HEK293 (cell line): ENCODE data around the gene HEBP1.

Experiments used
- CTCF ChIA-PET: fragments of 350-600 bp; formaldehyde crosslinking; extraction: SDS; loops from one replicate; lab custom pipeline; 2021; ENCODE audit warnings: antibody characterized with exemption; lab: Yijun Ruan, JAX
- POLR2A ChIA-PET: fragments of 300-600 bp; formaldehyde crosslinking; extraction: SDS; loops from one replicate; lab custom pipeline; 2020; ENCODE audit warnings: antibody characterized with exemption, inconsistent platforms; lab: Yijun Ruan, JAX
- H3K27ac ChIP-seq: fragments of 200-500 bp; sonication (Bioruptor generic); 2 replicates; pipeline ENCODE4 v1.5.1; 2014; ENCODE audit warnings: low read depth, low read length, control low read depth, inconsistent platforms; ENCODE audit errors: extremely low read depth
- H3K36me3 ChIP-seq, 2 experiments: fragments of 200-500 bp in 1 of 2; sonication (Bioruptor generic) in 1 of 2; 1 replicate in 1 of 2; 2 replicates in 1 of 2; pipeline ENCODE4 v1.5.1; 2014 to 2017; ENCODE audit warnings: inconsistent platforms in 2 of 2, low read length in 2 of 2; ENCODE audit not compliant: control insufficient read depth in 2 of 2, insufficient read depth in 1 of 2
- H3K4me1 ChIP-seq: fragments of 200-500 bp; sonication (Bioruptor generic); 2 replicates; pipeline ENCODE4 v1.5.1; 2014; ENCODE audit warnings: mild to moderate bottlenecking, low read length, inconsistent platforms; ENCODE audit not compliant: control insufficient read depth, insufficient read depth
- H3K4me3 ChIP-seq: 2 replicates; pipeline ENCODE4 v1.5.1; 2011; ENCODE audit warnings: low read depth, mild to moderate bottlenecking, control low read depth, low read length, moderate library complexity
- H3K9me3 ChIP-seq: fragments of 200-500 bp; sonication (Bioruptor generic); 2 replicates; pipeline ENCODE4 v1.5.1; 2014; ENCODE audit warnings: low read depth, low read length, inconsistent platforms; ENCODE audit not compliant: control insufficient read depth, insufficient read depth
- AEBP2 ChIP-seq: fragments of 450-650 bp; formaldehyde crosslinking; IDR thresholded peaks from 2 replicates; pipeline ENCODE4 v1.5.1; 2016; ENCODE audit warnings: missing biosample characterization, missing genetic modification characterization, borderline replicate concordance
- IKZF3 ChIP-seq: fragments of 450-650 bp; IDR thresholded peaks from 2 replicates; pipeline ENCODE4 v1.5.0; 2018; ENCODE audit warnings: missing biosample characterization, mild to moderate bottlenecking, missing genetic modification characterization, moderate library complexity
- KLF8 ChIP-seq: fragments of 450-650 bp; formaldehyde crosslinking; IDR thresholded peaks from 2 replicates; pipeline ENCODE4 v1.5.1; 2016; ENCODE audit warnings: missing biosample characterization, missing genetic modification characterization
- MEIS1 ChIP-seq: sonication (generic); formaldehyde crosslinking; IDR thresholded peaks from 2 replicates; pipeline ENCODE4 v1.8.1; 2022; ENCODE audit warnings: missing genetic modification reagents, mild to moderate bottlenecking, borderline replicate concordance
- PATZ1 ChIP-seq: fragments of 450-650 bp; formaldehyde crosslinking; IDR thresholded peaks from 2 replicates; pipeline ENCODE4 v1.5.1; 2016; ENCODE audit warnings: missing biosample characterization, missing genetic modification characterization
- PBX3 ChIP-seq: sonication (generic); formaldehyde crosslinking; IDR thresholded peaks from 2 replicates; pipeline ENCODE4 v1.8.1; 2022; ENCODE audit warnings: mild to moderate bottlenecking, moderate library complexity, missing genetic modification reagents
- PRDM10 ChIP-seq: fragments of 450-650 bp; formaldehyde crosslinking; IDR thresholded peaks from 2 replicates; pipeline ENCODE4 v1.5.1; 2016; ENCODE audit warnings: missing biosample characterization, missing genetic modification characterization
- ZBTB11 ChIP-seq: fragments of 450-650 bp; formaldehyde crosslinking; conservative IDR thresholded peaks from 2 replicates; pipeline ENCODE4 v1.5.1; 2016; ENCODE audit warnings: low read depth, missing biosample characterization, missing genetic modification characterization
- ZBTB6 ChIP-seq: fragments of 450-650 bp; formaldehyde crosslinking; IDR thresholded peaks from 2 replicates; pipeline ENCODE4 v1.5.1; 2017; ENCODE audit warnings: missing biosample characterization, missing genetic modification characterization
- ZNF202 ChIP-seq: fragments of 450-650 bp; formaldehyde crosslinking; IDR thresholded peaks from 2 replicates; pipeline ENCODE4 v1.5.1; 2016; ENCODE audit warnings: missing biosample characterization, missing genetic modification characterization, borderline replicate concordance
- ZNF211 ChIP-seq: fragments of 450-650 bp; formaldehyde crosslinking; IDR thresholded peaks from 2 replicates; pipeline ENCODE4 v1.5.1; 2016; ENCODE audit warnings: low read depth, missing biosample characterization, missing genetic modification characterization
- ZNF221 ChIP-seq: fragments of 450-650 bp; formaldehyde crosslinking; IDR thresholded peaks from 2 replicates; pipeline ENCODE4 v1.5.1; 2017; ENCODE audit warnings: missing biosample characterization, missing genetic modification characterization, borderline replicate concordance
- ZNF26 ChIP-seq: fragments of 450-650 bp; formaldehyde crosslinking; IDR thresholded peaks from 2 replicates; pipeline ENCODE4 v1.5.1; 2016; ENCODE audit warnings: missing biosample characterization, missing genetic modification characterization
- ZNF362 ChIP-seq: fragments of 450-650 bp; formaldehyde crosslinking; IDR thresholded peaks from 2 replicates; pipeline ENCODE4 v1.5.1; 2016; ENCODE audit warnings: missing biosample characterization, missing genetic modification characterization
- ZNF530 ChIP-seq: fragments of 450-650 bp; formaldehyde crosslinking; IDR thresholded peaks from 2 replicates; pipeline ENCODE4 v1.5.1; 2016; ENCODE audit warnings: low read depth, missing biosample characterization, missing genetic modification characterization
- ZNF600 ChIP-seq: fragments of 450-650 bp; formaldehyde crosslinking; IDR thresholded peaks from 2 replicates; pipeline ENCODE4 v1.5.1; 2016; ENCODE audit warnings: missing biosample characterization, missing genetic modification characterization
- ZNF621 ChIP-seq: fragments of 450-650 bp; formaldehyde crosslinking; IDR thresholded peaks from 2 replicates; pipeline ENCODE4 v1.5.1; 2017; ENCODE audit warnings: missing biosample characterization, missing genetic modification characterization
- ZNF626 ChIP-seq: fragments of 450-650 bp; sonication (Bioruptor Pico); formaldehyde crosslinking; IDR thresholded peaks from 2 replicates; pipeline ENCODE4 v1.5.1; 2018; ENCODE audit warnings: missing biosample characterization, missing genetic modification characterization, inconsistent platforms
- ZNF777 ChIP-seq: fragments of 450-650 bp; formaldehyde crosslinking; IDR thresholded peaks from 2 replicates; pipeline ENCODE4 v1.5.1; 2017; ENCODE audit warnings: missing biosample characterization, missing genetic modification characterization, borderline replicate concordance

HEBP1 gene

GRCh38 chr12:12986775-12987331, 13.2 kb downstream of the HEBP1 start:
- Histone ChIP-seq H3K36me3 (peaks cover 34 to 60% of the 10 kb centered on the region in 2 experiments), H3K4me1 (no peaks in the 10 kb centered on the region; the same call in 1 of the 2 replicates)
- TF ChIP-seq ZNF26 (tag by site-specific recombination) (no peak), ZNF211 (no peak), PATZ1 (tag by site-specific recombination) (no peak), PBX3 (CRISPR knock-in tag) (no peak), ZNF600 (tag by site-specific recombination) (no peak), ZNF362 (tag by site-specific recombination) (no peak), ZNF202 (no peak), ZNF626 (no peak), IKZF3 (no peak), ZNF777 (no peak), AEBP2 (tag by site-specific recombination) (no peak), ZBTB11 (no peak), PRDM10 (no peak), ZBTB6 (tag by site-specific recombination) (no peak), ZNF530 (tag by site-specific recombination) (no peak), ZNF621 (tag by site-specific recombination) (no peak), KLF8 (no peak), ZNF221 (no peak), MEIS1 (CRISPR knock-in tag) (no peak)
- TF ChIP-seq, all 188 proteins: peak for 0
- POLR2A ChIA-PET: no interaction called here
- CTCF ChIA-PET: interaction anchor here (0.6 to 6.6 kb wide), 12 partner anchors 10 to 1743 kb away, joined by 3 to 56 read pairs (median 6); no protein-coding TSS in a partner anchor
- Histone ChIP-seq H3K27ac (no peak overlapping the region), H3K4me3 (no peak overlapping the region), H3K9me3 (no peaks in the 10 kb centered on the region)
